K562 (cell line): ENCODE data around the gene ACADM. TPM values are rescaled to one million over a fixed set of nuclear protein-coding genes. Genes with fewer than 3 reads are reported as not detected.

Experiments used
- ZNF263 ChIP-seq: sonication (generic); formaldehyde crosslinking; IDR thresholded peaks from 2 replicates; pipeline ENCODE4 v1.8.0; 2022; ENCODE audit warnings: mild to moderate bottlenecking, missing genetic modification reagents, borderline replicate concordance
- polyA plus RNA-seq, 8 experiments: library from polyadenylated mRNA; depleted of rRNA in 4 of 8; stranded (reverse) in 5 of 8; unstranded in 3 of 8; fragments of >200 nt; fragmentation: Nextera tagmentation in 2 of 8; fragmentation: Illumina TruSeq in 1 of 8; extraction: Ambion mirVana in 2 of 8; extraction: Trizol in 1 of 8; gene quantifications; 2 replicates each; pipeline versions ENCODE4 v1.2.1 to v1.2.3, GENCODE V29; 2011 to 2014; ENCODE audit warnings: inconsistent platforms in 1 of 8, missing spikeins in 1 of 8
- total RNA-seq, 7 experiments: library from RNA; depleted of rRNA in 6 of 7; stranded (reverse); fragments of >200 nt in 6 of 7; fragmentation: Illumina TruSeq in 2 of 7; extraction: Trizol in 2 of 7; gene quantifications; 2 replicates each; pipeline versions ENCODE4 v1.2.1 to v1.2.3, GENCODE V29; 2011 to 2021; ENCODE audit warnings: low replicate concordance in 1 of 7
- TF ChIP-seq, protein P1 (sequence below): fragments of 450-650 bp; IDR thresholded peaks from 2 replicates; pipeline ENCODE4 v1.6.1; 2016; ENCODE audit warnings: low read depth
- TF ChIP-seq, protein P2 (sequence below): sonication (generic); formaldehyde crosslinking; IDR thresholded peaks from 2 replicates; pipeline ENCODE4 v1.8.0; 2023; ENCODE audit warnings: mild to moderate bottlenecking, missing genetic modification reagents
- TF ChIP-seq, protein P3 (sequence below): fragments of 200-800 bp; sonication (Bioruptor generic); IDR thresholded peaks from 2 replicates; pipeline ENCODE4 v1.6.1; 2016; ENCODE audit warnings: missing genetic modification characterization, missing compliant biosample characterization

Gene ACADM
- total and polyA plus RNA-seq, 9 of the 15 experiments (the other 6 are each of a cell fraction or from before 2014, with no cell fraction given): 82.5 to 156 (median 123) TPM

DNA sequence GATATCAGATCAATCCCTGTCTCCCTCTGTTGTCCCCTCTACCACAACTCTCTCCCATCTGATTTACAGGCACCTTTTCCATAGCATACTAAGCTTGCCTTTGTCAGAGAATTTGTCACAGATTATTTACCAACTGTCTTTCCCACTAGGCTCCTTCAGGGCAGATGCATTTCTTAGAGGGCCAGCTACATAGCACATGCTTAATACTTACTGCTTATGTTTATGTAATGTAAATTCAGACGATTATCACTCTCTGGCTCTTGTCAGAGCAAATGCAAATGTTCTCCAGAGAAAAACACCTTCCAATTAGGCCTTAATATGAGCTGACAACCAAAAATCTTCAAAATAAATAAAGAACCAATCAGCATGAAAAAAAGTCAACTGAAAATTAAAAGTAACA, 46.3 kb downstream of the ACADM start (continued):
- TF ChIP-seq, protein P1, sequence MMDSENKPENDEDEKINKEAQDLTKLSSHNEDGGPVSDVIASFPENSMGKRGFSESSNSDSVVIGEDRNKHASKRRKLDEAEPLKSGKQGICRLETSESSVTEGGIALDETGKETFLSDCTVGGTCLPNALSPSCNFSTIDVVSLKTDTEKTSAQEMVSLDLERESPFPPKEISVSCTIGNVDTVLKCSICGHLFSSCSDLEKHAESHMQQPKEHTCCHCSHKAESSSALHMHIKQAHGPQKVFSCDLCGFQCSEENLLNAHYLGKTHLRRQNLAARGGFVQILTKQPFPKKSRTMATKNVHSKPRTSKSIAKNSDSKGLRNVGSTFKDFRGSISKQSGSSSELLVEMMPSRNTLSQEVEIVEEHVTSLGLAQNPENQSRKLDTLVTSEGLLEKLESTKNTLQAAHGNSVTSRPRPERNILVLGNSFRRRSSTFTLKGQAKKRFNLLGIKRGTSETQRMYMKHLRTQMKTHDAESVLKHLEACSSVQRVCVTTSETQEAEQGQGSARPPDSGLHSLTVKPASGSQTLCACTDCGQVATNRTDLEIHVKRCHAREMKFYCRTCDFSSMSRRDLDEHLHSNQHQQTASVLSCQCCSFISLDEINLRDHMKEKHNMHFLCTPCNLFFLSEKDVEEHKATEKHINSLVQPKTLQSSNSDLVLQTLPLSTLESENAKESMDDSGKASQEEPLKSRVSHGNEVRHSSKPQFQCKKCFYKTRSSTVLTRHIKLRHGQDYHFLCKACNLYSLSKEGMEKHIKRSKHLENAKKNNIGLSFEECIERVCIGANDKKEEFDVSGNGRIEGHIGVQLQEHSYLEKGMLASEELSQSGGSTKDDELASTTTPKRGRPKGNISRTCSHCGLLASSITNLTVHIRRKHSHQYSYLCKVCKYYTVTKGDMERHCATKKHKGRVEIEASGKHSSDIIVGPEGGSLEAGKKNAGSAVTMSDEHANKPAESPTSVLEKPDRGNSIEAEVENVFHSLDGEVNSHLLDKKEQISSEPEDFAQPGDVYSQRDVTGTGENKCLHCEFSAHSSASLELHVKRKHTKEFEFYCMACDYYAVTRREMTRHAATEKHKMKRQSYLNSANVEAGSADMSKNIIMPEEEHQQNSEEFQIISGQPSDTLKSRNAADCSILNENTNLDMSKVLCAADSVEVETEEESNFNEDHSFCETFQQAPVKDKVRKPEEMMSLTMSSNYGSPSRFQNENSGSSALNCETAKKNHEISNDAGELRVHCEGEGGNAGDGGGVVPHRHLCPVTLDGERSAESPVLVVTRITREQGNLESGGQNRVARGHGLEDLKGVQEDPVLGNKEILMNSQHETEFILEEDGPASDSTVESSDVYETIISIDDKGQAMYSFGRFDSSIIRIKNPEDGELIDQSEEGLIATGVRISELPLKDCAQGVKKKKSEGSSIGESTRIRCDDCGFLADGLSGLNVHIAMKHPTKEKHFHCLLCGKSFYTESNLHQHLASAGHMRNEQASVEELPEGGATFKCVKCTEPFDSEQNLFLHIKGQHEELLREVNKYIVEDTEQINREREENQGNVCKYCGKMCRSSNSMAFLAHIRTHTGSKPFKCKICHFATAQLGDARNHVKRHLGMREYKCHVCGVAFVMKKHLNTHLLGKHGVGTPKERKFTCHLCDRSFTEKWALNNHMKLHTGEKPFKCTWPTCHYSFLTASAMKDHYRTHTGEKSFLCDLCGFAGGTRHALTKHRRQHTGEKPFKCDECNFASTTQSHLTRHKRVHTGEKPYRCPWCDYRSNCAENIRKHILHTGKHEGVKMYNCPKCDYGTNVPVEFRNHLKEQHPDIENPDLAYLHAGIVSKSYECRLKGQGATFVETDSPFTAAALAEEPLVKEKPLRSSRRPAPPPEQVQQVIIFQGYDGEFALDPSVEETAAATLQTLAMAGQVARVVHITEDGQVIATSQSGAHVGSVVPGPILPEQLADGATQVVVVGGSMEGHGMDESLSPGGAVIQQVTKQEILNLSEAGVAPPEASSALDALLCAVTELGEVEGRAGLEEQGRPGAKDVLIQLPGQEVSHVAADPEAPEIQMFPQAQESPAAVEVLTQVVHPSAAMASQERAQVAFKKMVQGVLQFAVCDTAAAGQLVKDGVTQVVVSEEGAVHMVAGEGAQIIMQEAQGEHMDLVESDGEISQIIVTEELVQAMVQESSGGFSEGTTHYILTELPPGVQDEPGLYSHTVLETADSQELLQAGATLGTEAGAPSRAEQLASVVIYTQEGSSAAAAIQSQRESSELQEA: no peak
- TF ChIP-seq, protein P2, sequence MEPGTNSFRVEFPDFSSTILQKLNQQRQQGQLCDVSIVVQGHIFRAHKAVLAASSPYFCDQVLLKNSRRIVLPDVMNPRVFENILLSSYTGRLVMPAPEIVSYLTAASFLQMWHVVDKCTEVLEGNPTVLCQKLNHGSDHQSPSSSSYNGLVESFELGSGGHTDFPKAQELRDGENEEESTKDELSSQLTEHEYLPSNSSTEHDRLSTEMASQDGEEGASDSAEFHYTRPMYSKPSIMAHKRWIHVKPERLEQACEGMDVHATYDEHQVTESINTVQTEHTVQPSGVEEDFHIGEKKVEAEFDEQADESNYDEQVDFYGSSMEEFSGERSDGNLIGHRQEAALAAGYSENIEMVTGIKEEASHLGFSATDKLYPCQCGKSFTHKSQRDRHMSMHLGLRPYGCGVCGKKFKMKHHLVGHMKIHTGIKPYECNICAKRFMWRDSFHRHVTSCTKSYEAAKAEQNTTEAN (CRISPR knock-in tag): no peak
- TF ChIP-seq, protein P3, sequence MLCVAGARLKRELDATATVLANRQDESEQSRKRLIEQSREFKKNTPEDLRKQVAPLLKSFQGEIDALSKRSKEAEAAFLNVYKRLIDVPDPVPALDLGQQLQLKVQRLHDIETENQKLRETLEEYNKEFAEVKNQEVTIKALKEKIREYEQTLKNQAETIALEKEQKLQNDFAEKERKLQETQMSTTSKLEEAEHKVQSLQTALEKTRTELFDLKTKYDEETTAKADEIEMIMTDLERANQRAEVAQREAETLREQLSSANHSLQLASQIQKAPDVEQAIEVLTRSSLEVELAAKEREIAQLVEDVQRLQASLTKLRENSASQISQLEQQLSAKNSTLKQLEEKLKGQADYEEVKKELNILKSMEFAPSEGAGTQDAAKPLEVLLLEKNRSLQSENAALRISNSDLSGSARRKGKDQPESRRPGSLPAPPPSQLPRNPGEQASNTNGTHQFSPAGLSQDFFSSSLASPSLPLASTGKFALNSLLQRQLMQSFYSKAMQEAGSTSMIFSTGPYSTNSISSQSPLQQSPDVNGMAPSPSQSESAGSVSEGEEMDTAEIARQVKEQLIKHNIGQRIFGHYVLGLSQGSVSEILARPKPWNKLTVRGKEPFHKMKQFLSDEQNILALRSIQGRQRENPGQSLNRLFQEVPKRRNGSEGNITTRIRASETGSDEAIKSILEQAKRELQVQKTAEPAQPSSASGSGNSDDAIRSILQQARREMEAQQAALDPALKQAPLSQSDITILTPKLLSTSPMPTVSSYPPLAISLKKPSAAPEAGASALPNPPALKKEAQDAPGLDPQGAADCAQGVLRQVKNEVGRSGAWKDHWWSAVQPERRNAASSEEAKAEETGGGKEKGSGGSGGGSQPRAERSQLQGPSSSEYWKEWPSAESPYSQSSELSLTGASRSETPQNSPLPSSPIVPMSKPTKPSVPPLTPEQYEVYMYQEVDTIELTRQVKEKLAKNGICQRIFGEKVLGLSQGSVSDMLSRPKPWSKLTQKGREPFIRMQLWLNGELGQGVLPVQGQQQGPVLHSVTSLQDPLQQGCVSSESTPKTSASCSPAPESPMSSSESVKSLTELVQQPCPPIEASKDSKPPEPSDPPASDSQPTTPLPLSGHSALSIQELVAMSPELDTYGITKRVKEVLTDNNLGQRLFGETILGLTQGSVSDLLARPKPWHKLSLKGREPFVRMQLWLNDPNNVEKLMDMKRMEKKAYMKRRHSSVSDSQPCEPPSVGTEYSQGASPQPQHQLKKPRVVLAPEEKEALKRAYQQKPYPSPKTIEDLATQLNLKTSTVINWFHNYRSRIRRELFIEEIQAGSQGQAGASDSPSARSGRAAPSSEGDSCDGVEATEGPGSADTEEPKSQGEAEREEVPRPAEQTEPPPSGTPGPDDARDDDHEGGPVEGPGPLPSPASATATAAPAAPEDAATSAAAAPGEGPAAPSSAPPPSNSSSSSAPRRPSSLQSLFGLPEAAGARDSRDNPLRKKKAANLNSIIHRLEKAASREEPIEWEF (CRISPR knock-in tag): no peak
- no peak for TF ChIP-seq ZNF263 (CRISPR knock-in tag)
